HG02885 (cell line): Measurements from ENCODE around the gene ALOX5AP.
A peak's percentile ranks its signal among the peaks of the same experiment; 100 is the strongest.
"Not testable (repeated sequence)": the region's sequence is repeated elsewhere in the genome, so short reads cannot be mapped to it uniquely, and the experiment has no call there.

ENCODE experiments used
- ATAC-seq: cut with Tn5 transposase; IDR thresholded peaks from one replicate; pipeline ENCODE4 v1.9.1; 2021; ENCODE audit warnings: mild to moderate bottlenecking; ENCODE audit not compliant: unreplicated experiment, poor library complexity

ALOX5AP gene

GRCh38 chr13:30735872-30736175, 481 bp downstream of the ALOX5AP start:
- ATAC-seq: no peak

DNA sequence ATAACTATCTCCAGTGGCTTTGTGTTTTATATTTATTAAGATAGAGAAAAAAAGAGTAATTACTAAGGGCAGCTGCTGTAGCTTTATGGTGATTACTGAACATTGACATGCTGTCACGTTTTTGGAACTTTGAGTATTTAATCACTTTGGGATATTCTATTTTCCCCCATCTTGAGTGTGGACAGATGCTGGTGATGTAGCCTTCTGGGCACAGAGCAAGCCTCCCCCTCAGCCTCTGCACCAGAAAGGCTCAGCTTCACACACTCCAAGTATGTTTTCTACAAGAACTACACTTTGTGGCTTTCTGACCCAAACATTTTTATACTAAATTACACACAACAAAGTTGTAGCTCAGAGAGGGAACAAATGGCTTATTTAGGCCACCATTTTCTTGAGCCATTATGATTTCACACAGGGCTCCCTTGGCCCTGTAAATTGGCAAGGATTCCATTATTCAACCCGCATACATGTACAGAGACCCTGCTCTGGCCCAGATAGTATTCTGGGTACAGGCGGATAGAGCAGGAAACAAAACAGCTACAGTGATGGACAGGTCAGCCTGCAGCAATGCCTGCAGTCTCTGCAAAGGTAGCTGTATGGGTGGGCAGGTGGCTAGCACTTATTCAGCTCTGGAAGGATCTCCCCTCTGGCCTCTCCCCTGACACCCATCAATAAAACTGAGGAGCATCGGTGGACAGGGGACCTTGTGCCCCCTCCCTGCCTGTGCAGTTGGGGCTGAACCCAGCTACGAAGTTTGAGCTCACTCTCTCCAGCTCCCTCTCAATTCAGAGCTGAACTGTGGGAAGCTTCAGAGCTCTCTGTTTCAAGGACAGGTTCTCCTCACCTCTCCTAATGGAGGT, 1.3 kb downstream of the ALOX5AP start:
- no peak for ATAC-seq

- no peak for ATAC-seq
Observed at GRCh38 chr13:30737511-30738337, 2.4 kb downstream of the ALOX5AP start.

GRCh38 chr13:30738526-30739236, 3.3 kb downstream of the ALOX5AP start:
- no peak for ATAC-seq

DNA sequence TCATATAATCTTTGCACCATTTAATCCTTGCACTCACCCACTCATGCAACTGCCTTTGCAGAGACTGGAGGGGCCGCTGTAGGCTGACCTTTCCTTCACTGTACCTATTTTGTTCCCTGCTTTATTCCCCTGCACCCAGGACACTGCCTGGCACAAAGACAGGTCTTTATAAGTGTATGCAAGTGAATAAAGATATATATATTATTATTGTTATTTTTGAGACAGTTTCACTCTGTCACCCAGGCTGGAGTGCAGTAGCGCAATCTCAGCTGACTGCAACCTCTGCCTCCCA, 3.8 kb downstream of the ALOX5AP start:
- no peak for ATAC-seq

DNA sequence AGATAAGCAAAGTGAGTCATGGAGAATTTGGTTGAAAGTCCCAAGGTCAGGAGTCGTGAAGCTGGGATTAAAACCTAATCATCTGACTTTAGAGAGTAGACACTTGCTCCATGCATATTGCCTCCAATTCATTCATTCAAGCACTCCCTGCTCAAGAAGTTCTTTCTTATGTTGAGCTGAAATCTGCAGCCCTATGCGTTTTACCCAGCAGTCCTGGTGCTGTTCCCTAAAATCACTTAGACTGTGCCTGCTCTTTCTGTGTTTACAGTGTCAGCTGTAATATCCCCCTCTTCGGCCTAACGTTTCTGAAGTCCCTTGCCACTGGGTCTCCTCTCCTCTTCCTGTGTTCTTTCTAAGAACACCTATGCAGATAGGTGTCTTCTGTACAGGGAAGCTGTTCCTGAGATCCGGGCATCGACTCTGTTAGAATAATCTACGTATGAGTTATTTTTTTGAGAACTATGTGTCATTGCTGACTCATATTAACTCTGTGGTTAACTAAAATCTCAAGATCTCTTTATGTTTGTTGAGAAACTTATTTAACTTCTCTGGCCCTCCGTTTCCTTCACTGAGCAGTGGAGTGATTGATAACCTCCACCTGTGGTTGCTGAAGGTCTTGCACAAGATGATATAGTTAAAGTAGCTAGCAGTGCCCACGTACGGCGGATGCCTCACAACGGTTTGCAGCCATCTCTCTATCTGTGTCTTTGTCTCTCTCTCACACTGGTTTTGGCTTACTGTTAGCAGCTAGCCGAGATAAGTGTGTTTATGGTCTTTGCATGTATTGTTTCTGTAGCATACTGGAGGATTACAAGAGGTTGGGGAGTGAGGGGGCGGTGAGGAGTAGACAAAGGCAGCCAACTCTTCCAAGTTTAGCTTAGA, 4.7 kb downstream of the ALOX5AP start:
- ATAC-seq: peak; percentile 43

DNA sequence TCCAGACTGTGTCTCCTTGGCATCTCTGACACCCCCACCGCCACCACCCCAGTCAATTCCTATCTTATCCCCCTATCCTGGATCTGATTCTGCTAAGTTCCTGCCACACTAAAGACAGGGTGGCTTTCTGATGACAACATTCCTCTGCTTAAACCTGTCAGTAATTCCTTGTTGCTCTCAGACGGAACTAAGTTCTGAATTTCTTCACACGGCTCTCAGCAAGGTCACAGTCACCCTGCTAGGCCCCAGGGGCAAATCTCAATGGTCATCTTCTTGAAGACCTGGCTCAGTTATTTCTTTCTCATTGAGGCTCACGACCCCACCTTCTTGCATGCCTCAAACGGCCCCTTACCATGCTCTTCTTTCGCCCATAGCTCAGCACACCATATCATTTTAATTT, 7.6 kb downstream of the ALOX5AP start:
- ATAC-seq: no peak

GRCh38 chr13:30743319-30744055, 8.1 kb downstream of the ALOX5AP start:
- ATAC-seq: no peak

GRCh38 chr13:30744056-30744680, 8.8 kb downstream of the ALOX5AP start:
- peak; percentile 97 for ATAC-seq

DNA sequence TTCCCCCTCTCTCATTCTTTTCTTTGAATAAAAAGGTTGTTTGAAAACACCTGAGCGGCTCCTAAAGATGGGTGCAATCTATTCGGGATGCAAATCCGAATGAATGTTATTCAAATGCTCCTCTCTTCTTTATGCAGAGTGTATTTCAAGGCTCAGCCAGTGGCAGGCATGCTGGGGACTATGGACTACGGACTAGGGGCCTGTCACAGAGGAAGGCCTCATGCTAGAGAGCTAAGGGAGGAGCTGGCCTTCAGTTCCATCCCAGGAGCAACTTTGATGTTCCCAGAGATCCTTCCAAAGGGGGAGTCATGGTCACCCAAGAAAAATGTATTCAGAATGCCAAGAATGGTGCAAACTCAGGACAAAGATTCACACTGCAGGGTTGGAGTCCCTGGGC, 9.3 kb downstream of the ALOX5AP start:
- peak; percentile 2 for ATAC-seq

DNA sequence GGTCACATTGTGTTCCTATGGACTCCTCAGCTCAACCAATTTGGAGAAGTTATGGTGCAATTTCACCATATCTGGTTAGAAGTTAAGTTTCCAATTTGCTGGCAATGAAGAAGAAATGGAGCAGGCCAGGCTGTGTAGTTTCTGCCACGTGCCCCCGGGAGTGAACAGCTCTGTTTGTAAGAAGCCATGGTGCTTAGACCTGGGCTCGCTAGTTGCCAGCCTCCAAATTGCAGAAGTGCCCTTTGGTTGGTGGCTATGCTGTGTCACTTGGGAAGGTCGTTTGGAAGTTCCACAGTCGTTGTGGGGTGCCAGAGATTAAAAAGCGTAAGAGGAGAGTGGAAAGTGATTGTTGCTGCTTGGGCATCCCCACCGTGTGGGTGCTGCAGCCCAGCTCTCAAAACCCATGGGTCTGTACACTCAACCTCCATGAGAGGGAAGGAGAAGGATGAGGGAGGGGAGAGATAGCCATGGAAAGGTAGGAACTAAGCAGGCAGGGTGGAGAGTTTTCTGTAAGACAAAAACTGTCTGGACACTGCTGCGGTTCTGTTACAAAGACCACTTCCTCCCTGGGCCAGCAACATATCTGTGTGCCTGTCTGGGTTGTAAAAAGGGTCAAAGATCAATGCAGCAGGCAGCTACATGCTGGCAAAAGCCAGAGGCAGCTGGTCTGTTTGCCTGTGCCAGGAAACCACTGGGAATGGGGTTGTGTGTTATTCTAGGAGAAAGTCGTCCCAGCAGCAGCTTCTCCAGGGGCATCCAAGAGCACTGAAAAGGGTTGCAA, 10.8 kb downstream of the ALOX5AP start:
- ATAC-seq: no peak

DNA sequence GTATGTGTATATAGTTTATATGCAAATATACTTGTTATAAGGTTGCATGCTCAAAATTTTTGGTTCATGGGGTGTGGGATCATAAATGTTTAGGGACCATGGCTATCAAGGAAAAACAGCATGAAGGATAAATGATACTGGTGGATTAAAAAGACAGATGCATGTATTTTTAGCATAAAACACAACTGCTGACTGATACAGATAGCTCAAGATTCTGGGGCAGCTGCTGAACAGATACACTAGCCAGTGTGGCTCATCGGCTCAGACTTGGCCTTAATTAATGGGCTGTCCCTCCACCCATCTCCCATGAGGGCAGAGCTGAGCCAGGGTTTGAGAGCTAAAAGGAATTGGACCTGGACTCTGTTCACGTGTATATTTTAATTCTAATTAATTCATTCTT, 11.4 kb downstream of the ALOX5AP start:
- no peak for ATAC-seq

DNA sequence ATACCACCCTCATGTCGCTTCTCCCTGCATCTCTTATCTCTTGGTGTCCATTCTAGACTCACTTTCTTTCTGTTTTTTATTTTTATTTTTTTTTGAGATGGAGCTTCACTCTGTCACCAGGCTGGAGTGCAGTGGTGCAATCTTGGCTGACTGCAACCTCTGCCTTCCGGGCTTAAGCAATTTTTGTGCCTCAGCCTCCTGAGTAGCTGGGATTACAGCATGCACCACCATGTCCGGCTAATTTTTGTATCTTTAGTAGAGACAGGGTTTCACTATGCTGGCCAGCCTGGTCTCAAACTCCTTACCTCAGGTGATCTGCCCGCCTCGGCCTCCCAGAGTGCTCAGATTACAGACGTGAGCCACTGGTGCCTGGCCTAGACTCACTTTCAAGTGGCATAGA, 12.5 kb downstream of the ALOX5AP start:
- ATAC-seq: not testable (repeated sequence)

DNA sequence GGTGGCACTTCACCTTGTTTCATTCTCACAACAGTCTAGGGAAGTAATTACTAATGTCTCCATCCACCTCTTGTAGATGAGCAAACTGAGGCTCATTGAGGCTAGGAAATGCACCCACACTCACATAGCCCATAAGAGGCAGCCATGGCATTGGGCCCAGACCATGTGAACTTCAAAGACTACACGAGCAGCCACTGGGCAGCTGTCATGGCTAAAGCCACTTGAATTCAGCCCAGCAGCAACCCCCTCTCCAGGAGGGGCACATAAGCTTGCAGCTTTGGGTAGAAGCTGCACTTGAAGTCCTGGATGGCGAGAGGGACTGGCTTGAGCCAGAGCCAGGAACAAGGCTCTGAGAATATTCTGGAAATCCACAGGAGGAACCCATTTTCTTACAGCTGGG, 13.4 kb downstream of the ALOX5AP start:
- ATAC-seq: no peak

- no peak for ATAC-seq
Observed at GRCh38 chr13:30750036-30750435, 14.7 kb downstream of the ALOX5AP start.

- ATAC-seq: no peak
Observed at GRCh38 chr13:30751183-30751933, 16.0 kb downstream of the ALOX5AP start.

DNA sequence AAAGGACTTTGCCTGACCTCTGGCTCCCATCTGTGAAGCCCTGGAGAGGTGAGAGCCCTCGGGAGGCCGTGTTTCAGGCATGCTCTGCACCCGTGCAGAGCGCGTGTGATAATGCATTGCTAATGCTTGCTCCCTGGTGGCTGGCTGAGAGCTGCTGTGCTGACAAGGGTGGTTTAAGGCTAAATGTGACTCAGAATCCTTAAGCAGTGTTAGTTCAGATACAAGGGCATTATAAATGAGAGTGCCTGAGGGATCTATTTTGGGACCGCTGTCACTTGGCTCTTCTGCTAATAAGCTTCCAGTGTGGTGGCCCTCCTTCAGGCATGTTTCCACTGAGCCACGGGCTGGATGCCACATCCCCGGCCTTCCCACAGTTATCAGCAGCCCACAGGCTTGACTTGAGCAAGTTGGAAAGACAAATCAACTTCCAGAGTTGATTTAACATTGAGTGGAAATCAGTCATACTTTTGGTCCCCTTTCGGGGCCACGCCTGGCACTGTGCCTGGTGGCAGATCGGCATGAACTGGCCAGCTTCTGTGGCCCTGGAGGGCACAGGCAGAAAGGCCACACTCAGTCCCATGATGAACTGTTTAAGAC, 17.0 kb downstream of the ALOX5AP start:
- ATAC-seq: no peak
